ENCODE results near the gene MAPK11.

DNA sequence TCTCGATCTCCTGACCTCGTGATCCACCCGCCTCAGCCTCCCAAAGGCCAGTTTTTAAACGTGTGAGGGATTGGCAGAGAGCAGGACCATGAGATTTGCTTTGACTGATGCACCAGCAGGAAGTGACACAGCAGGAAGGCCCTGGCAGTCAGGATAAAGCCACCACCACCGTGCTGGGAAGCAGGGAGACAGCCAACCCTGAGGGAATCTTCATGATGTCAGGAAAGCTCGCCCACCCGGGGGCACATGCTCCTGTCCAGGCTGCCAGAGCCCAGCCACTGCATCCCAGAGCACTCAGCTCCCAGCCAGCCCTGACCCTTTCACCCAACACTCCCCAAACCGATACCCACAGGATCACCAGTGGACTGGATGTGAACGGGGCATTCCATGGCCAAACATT, 31.4 kb downstream of the MAPK11 start:
- TF ChIP-seq CTCF (IDR thresholded peaks at IDR 0.05) (no peak), POLR2A (IDR thresholded peaks at IDR 0.05) (no peak)

Data from esophagus squamous epithelium (tissue), 4 donors.